Limb (tissue), 2 donors: ENCODE results near the gene SOWAHC.

Experiments used
- DNase-seq, 2 donors: peaks; one replicate each; pipeline ENCODE4 v3.0.0-alpha.2; 2016; ENCODE audit errors: extremely low spot score in 2 of 2

SOWAHC gene

DNA sequence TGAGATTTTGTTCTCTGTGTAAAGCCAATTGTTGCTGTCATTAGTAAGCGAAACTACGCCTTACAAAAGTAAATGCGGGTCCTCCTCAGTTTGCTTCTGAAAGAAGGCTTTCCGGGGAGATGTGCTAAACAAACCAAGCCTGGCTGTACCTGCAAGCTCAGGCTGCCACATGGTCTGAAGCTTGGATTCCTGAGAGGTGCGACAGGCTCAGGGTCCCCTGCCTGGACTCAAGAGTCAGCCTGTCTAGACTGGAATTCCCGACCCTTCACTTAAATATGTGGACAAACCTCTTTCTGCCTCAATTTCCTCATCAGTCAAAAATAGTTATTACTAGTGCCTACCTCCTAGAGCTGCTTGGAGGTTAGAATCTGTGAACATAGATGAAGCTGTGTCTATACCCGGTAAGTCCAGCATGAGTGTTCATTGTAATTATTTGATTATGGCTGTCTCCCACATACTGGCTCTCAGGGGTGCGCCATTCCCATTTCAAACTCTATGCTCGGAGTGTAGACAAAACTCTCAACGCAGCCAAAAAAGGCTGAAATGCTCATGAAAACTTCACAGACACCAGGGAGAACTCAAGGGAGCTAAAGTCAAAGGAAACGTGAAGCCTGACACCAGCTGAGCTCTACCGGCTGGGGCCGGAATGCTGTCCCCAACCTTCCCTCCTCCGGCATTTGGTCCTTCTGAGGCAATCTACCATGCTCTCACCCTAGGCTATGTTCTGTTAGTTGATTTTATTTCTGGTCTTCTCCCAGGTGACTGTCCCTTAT lies 31.4 kb downstream of the SOWAHC start:
- DNase-seq: no peak

DNA sequence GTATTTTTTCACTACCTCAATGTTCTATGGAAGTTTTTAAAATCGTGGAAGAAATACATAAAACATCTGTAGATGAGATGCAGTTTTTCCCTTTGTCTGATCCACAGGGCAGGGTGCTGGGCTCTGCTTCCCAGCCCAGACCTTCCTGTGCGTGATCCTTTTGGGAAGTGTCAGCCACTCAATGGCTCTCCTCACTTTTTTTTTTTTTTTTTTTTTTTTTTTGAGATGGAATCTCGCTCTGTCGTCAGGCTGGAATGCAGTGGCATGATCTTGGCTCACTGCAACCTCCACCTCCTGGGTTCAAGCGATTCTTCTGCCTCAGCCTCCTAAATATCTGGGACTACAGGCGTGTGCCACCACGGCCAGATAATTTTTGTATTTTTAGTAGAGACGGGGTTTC lies 32.8 kb downstream of the SOWAHC start:
- no peak for DNase-seq

DNA sequence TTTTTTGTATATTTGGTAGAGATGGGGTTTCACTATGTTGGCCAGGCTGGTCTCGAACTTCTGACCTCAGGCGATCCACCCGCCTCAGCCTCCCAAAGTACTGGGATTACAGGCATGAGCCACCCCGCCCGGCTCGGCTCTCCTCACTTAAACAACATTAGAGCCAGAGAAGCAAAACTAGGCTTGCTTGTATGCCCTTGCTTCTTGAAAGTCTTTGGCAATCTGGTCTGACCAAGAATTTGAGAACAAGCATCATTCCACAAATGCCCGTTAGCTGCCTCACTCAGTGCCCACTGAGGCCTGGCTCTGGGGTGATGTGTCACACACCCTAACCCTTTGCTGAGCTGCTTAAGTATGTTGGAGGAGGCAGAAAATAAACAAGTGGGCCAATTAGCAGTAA lies 33.5 kb downstream of the SOWAHC start:
- no peak for DNase-seq

GRCh38 chr2:109648041-109648527 lies 33.9 kb downstream of the SOWAHC start:
- DNase-seq: no peak

DNA sequence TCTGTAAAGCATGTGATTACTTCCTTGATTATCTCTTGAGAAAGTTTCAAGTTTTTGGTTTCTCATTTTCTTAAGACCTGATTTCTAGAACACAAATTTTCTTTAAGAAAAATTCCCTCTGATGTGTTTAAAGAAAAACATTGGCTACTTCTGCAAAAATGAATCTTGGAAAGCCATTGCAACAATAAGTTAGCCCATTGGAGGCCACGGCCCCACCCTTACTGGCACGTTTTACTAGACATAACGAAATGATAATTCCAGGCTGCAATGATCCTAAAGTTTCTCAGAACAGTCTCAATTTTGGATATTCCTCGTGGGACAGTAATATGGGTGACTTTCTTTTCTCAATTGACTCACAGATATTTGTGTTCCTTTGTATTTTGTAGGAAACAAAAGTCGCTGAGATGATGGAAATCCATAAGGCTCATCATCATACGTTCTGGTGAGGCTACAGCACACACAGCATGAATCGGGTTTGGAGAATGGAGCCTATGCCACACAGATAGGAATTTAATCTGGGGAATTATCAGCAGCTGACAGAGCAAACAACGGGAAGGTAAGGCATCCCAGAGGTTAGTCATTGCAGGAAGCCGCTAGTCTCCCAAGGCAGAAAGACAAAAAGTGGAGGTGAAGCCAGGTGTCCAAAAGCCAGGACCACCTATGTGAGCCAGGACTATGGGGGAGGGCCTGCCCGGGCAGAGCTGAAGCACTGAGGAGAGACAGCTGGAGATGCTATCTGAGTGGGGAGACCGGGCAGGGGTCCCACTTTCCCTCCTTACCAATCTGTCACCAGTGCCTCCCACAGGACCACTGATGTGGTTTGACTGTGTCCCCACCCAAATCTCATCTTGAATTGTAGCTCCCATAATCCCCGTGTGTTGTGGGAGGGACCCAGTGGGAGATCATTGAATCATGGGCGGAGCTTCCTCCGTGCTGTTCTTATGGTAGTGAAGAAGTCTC lies 35.9 kb downstream of the SOWAHC start:
- DNase-seq: no peak

GRCh38 chr2:109654326-109655050 lies 40.3 kb downstream of the SOWAHC start:
- peak in 1 of 2 donors; percentile 9 for DNase-seq

- no peak for DNase-seq
These were observed 41.1 kb downstream of the SOWAHC start for GRCh38 chr2:109655287-109655686.

- no peak for DNase-seq
These were observed 45.4 kb downstream of the SOWAHC start for GRCh38 chr2:109659396-109660045.

DNA sequence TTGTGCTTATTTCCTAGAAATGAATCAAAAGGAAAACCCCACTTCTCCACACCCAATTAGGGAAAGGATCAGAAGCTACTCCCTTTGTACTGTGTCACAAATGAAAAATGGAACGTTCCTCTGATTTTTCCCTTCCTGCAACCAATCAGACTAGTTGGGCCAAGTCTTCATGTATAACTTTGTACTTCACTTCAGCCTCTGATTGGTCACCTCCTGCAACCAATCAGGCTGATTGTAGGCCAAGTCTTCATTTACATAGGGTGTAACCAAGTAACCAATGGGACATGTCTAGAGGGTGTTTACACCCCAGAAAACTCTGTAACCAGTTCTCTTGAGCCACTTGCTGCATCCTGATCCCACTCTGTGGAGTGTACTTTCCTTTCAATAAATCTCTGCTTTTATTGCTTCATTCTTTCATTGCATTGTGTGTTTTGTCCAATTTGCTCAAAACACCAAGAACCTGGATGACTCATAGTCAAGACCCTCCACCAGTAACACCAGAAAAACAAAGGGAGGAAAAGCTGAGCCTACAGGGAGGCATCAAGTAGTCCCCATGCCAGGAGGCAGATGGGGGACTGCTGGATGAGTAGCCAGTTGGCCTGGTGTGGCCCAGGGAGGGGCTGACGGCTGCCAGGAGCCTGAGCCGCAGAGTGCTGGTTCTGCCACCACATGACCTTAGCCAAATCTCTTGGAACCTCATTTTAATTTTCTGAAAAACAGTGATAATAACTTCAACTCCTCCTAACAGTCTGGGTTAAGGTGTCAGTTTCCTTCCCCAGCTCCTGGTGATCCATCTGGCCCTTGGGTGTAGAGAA lies 46.1 kb downstream of the SOWAHC start:
- no peak for DNase-seq

DNA sequence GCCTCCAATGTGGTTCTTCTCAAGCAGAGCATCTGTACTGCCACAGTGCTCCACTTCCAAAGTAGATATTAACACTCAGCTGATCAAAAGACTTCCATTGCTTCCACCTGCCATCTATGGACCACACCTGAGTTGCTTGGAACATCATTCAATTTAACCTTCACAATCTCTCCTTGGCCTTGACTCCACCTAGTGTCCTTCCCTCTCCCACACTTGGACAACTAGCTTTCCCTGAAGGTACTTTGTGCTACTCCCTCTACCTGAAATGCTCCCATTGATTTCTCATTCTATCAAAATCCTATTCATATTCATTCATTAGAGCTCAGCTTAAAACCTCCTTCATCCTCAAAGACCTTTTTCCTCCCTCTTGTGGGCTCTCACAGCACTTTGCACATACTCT lies 48.7 kb downstream of the SOWAHC start:
- no peak for DNase-seq

DNA sequence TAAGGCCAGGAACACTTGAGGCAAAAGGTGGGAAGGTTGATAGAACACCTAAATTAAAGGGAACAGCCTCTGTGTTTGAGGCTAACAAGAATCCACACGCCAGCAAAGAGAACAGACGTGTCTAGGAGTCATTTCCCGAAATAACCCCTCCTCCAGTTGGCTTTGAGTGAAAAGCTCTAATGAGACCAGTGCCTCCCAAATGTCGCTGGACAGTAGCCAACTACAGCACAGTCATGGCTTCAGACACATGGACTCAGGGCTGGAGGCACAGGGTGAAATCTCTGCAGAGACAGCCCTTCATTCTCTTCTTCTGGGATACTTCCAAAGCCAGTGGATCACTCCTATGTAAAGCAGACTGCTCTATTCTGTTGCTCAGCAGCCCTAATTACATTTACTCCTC lies 49.6 kb downstream of the SOWAHC start:
- peak; percentile 58 to 70 for DNase-seq

- DNase-seq: no peak
These were observed 52.3 kb downstream of the SOWAHC start for GRCh38 chr2:109666466-109666865.
